H9 (cell line): ENCODE measurements around the gene SYAP1. TPM values are rescaled to one million over a fixed set of nuclear protein-coding genes. Genes with fewer than 3 reads are reported as not detected.
A peak's percentile ranks its signal among the peaks of the same experiment; 100 is the strongest.

ENCODE experiments used
- DNase-seq: peaks from one replicate; pipeline ENCODE4 v3.0.0-alpha.2; 2017
- H2AFZ ChIP-seq: one replicate; pipeline ENCODE4 v1.6.1; 2013; ENCODE audit warnings: mild to moderate bottlenecking, low read length, control low read depth, moderate library complexity
- H2AK5ac ChIP-seq: 2 replicates; pipeline ENCODE4 v1.6.1; 2013; ENCODE audit warnings: low read length, control low read depth, mixed read lengths; ENCODE audit not compliant: insufficient read length
- H2BK120ac ChIP-seq: one replicate; pipeline ENCODE4 v1.6.1; 2013; ENCODE audit warnings: low read depth, mild to moderate bottlenecking, low read length, control low read depth, inconsistent platforms; ENCODE audit not compliant: poor library complexity, severe bottlenecking
- H2BK12ac ChIP-seq: 2 replicates; pipeline ENCODE4 v1.6.1; 2013; ENCODE audit warnings: low read length, control low read depth, mixed read lengths, low read depth; ENCODE audit not compliant: insufficient read length
- H2BK15ac ChIP-seq: 2 replicates; pipeline ENCODE4 v1.6.1; 2013; ENCODE audit warnings: low read depth, low read length, control low read depth
- H2BK20ac ChIP-seq: one replicate; pipeline ENCODE4 v1.6.1; 2013; ENCODE audit warnings: low read depth, mild to moderate bottlenecking, low read length, control low read depth, inconsistent platforms; ENCODE audit not compliant: poor library complexity, severe bottlenecking
- H2BK5ac ChIP-seq: 2 replicates; pipeline ENCODE4 v1.6.1; 2013; ENCODE audit warnings: low read length, control low read depth, mixed read lengths; ENCODE audit not compliant: insufficient read length
- H3K14ac ChIP-seq: 2 replicates; pipeline ENCODE4 v1.6.1; 2013; ENCODE audit warnings: low read length, control low read depth; ENCODE audit not compliant: insufficient read depth
- H3K18ac ChIP-seq: 2 replicates; pipeline ENCODE4 v1.6.1; 2013; ENCODE audit warnings: low read depth, mild to moderate bottlenecking, mixed read lengths, low read length, control low read depth; ENCODE audit not compliant: insufficient read length
- H3K23ac ChIP-seq: 2 replicates; pipeline ENCODE4 v1.6.1; 2013; ENCODE audit warnings: low read length, control low read depth, mixed read lengths, low read depth; ENCODE audit not compliant: insufficient read length
- H3K23me2 ChIP-seq: 2 replicates; pipeline ENCODE4 v1.6.1; 2013; ENCODE audit warnings: low read depth, mild to moderate bottlenecking, mixed read lengths, low read length, control low read depth; ENCODE audit not compliant: insufficient read length, poor library complexity, severe bottlenecking
- H3K27ac ChIP-seq: 2 replicates; pipeline ENCODE4 v1.5.1; 2013; ENCODE audit warnings: low read length, control low read depth, mixed read lengths, low read depth; ENCODE audit not compliant: insufficient read length
- H3K27me3 ChIP-seq: 2 replicates; pipeline ENCODE4 v1.6.1; 2013; ENCODE audit warnings: low read length, control low read depth, inconsistent platforms; ENCODE audit not compliant: insufficient read depth
- H3K4ac ChIP-seq: 2 replicates; pipeline ENCODE4 v1.6.1; 2013; ENCODE audit warnings: low read depth, mild to moderate bottlenecking, control low read depth, inconsistent platforms, low read length, moderate library complexity
- H3K4me1 ChIP-seq: 2 replicates; pipeline ENCODE4 v1.6.1; 2013; ENCODE audit warnings: low read length, control low read depth, inconsistent platforms; ENCODE audit not compliant: insufficient read depth
- H3K4me2 ChIP-seq: 2 replicates; pipeline ENCODE4 v1.6.1; 2013; ENCODE audit warnings: low read length, control low read depth, mixed read lengths; ENCODE audit not compliant: insufficient read length, insufficient read depth
- H3K56ac ChIP-seq: 2 replicates; pipeline ENCODE4 v1.6.1; 2013; ENCODE audit warnings: low read depth, mild to moderate bottlenecking, mixed read lengths, low read length, control low read depth; ENCODE audit not compliant: insufficient read length
- H3K79me1 ChIP-seq: 2 replicates; pipeline ENCODE4 v1.6.1; 2013; ENCODE audit warnings: low read depth, mild to moderate bottlenecking, moderate library complexity, low read length, control low read depth, inconsistent platforms; ENCODE audit not compliant: insufficient read depth, poor library complexity, severe bottlenecking
- H3K79me2 ChIP-seq: 2 replicates; pipeline ENCODE4 v1.6.1; 2013; ENCODE audit warnings: low read length, control low read depth, inconsistent platforms; ENCODE audit not compliant: insufficient read depth
- H3K9ac ChIP-seq: 2 replicates; pipeline ENCODE4 v1.6.1; 2013; ENCODE audit warnings: low read length, control low read depth, mixed read lengths; ENCODE audit not compliant: insufficient read length; ENCODE audit errors: extremely low read depth
- H3K9me3 ChIP-seq: one replicate; pipeline ENCODE4 v1.6.1; 2013; ENCODE audit warnings: low read depth, low read length, inconsistent platforms; ENCODE audit not compliant: control insufficient read depth
- H3T11ph ChIP-seq: one replicate; pipeline ENCODE4 v1.6.1; 2013; ENCODE audit warnings: mild to moderate bottlenecking, low read length, control low read depth, inconsistent platforms
- H4K20me1 ChIP-seq: one replicate; pipeline ENCODE4 v1.6.1; 2013; ENCODE audit not compliant: control insufficient read depth, insufficient read length, insufficient read depth
- H4K5ac ChIP-seq: 2 replicates; pipeline ENCODE4 v1.6.1; 2013; ENCODE audit warnings: low read depth, mild to moderate bottlenecking, mixed read lengths, low read length, control low read depth; ENCODE audit not compliant: insufficient read length
- H4K8ac ChIP-seq: replicated peaks from 2 replicates; pipeline ENCODE4 v1.6.1; 2013; ENCODE audit warnings: low read length, control low read depth, mixed read lengths, low read depth; ENCODE audit not compliant: insufficient read length
- H4K91ac ChIP-seq: 2 replicates; pipeline ENCODE4 v1.6.1; 2013; ENCODE audit warnings: low read depth, mild to moderate bottlenecking, moderate library complexity, mixed read lengths, low read length, control low read depth; ENCODE audit not compliant: insufficient read length
- H3K27ac Mint-ChIP-seq, 3 experiments: 2 replicates in 2 of 3; 3 replicates in 1 of 3; pipeline ENCODE4 v1.8.0; 2020 to 2021; ENCODE audit warnings: mixed read lengths in 3 of 3, mild to moderate bottlenecking in 1 of 3, moderate library complexity in 1 of 3
- H3K27me3 Mint-ChIP-seq: 2 replicates; pipeline ENCODE4 v1.8.0; 2021; ENCODE audit warnings: low read depth, mild to moderate bottlenecking, moderate library complexity, mixed read lengths
- H3K36me3 Mint-ChIP-seq, 3 experiments: 2 replicates in 2 of 3; 3 replicates in 1 of 3; pipeline ENCODE4 v1.8.0; 2020 to 2021; ENCODE audit warnings: low read depth in 3 of 3, mixed read lengths in 3 of 3; ENCODE audit not compliant: insufficient read depth in 1 of 3
- H3K4me1 Mint-ChIP-seq, 2 experiments: 2 replicates each; pipeline ENCODE4 v1.8.0; 2020; ENCODE audit warnings: mixed read lengths in 2 of 2
- H3K4me3 Mint-ChIP-seq, 2 experiments: 2 replicates in 1 of 2; 3 replicates in 1 of 2; pipeline ENCODE4 v1.8.0; 2020 to 2021; ENCODE audit warnings: mild to moderate bottlenecking in 2 of 2, mixed read lengths in 2 of 2, moderate library complexity in 1 of 2
- H3K9me3 Mint-ChIP-seq, 2 experiments: 2 replicates in 1 of 2; 3 replicates in 1 of 2; pipeline ENCODE4 v1.8.0; 2020; ENCODE audit warnings: mild to moderate bottlenecking in 2 of 2, mixed read lengths in 2 of 2, moderate library complexity in 1 of 2
- CTCF ChIP-seq: fragments of 200-600 bp; sonication (generic); conservative IDR thresholded peaks from 3 replicates; pipeline ENCODE4 v1.8.0; 2021; ENCODE audit warnings: antibody characterized with exemption, mild to moderate bottlenecking
- WGBS: extraction: QIAGEN DNeasy Blood & Tissue Kit; methylation state at CpG from one replicate; pipeline ENCODE4 v1.1.7; 2013; ENCODE audit warnings: missing lambda C conversion rate, low lambda C conversion rate, mixed read lengths; ENCODE audit not compliant: insufficient read length; ENCODE audit errors: extremely low coverage; 5-methylcytosine and 5-hydroxymethylcytosine counted together
- total RNA-seq: library from RNA; stranded (reverse); gene quantifications from 2 replicates; pipeline ENCODE4 v1.2.1, GENCODE V29; 2021

Gene SYAP1
- total RNA-seq, 1 experiment from 2014 or later = 42.7 TPM

- Histone ChIP-seq H3K79me2 (peaks cover 4% of the 10 kb centered on the region; the same call in 1 of the 2 replicates), H2BK12ac (no peak overlapping the region), H3K27me3 (no peaks in the 10 kb centered on the region), H3K27ac (no peak overlapping the region), H3K9me3 (no peaks in the 10 kb centered on the region), H3T11ph (no peak overlapping the region), H3K14ac (no peak overlapping the region), H3K23ac (no peak overlapping the region), H2AK5ac (no peak overlapping the region), H3K79me1 (peaks cover 5% of the 10 kb centered on the region), H2BK20ac (no peak overlapping the region), H3K9ac (no peak overlapping the region), H4K5ac (no peak overlapping the region), H2BK5ac (no peak overlapping the region), H2AFZ (no peak overlapping the region), H3K23me2 (no peaks in the 10 kb centered on the region), H3K56ac (no peak overlapping the region), H3K18ac (no peak overlapping the region), H2BK15ac (no peak overlapping the region), H3K4me1 (no peaks in the 10 kb centered on the region), H3K4me2 (no peak overlapping the region), H3K4ac (no peak overlapping the region), H4K8ac (no peak overlapping the region), H4K91ac (no peak overlapping the region), H2BK120ac (no peak overlapping the region), H4K20me1 (no peaks in the 10 kb centered on the region)
- WGBS = no CpG with 5 or more reads among the region's 3 CpGs
- Mint-ChIP-seq H3K9me3 (no peaks in the 10 kb centered on the region), H3K4me1 (peaks cover 4 to 6% of the 10 kb centered on the region in 2 experiments; a peak in 3 of 4 replicates), H3K4me3 (no peak overlapping the region), H3K27ac (peak overlapping the region in 2 of 3 experiments; percentile 30 to 84; a peak in 3 of 7 replicates), H3K27me3 (no peaks in the 10 kb centered on the region), H3K36me3 (peaks cover 48 to 82% (median 71%) of the 10 kb centered on the region in 3 experiments; a peak in 6 of 7 replicates)
- TF ChIP-seq CTCF = no peak
- no peak for DNase-seq
These were observed 14.0 kb upstream of the SYAP1 start for GRCh38 chrX:16705370-16705769.
